ENCODE data around the gene LHX1. TPM values are rescaled to one million over a fixed set of nuclear protein-coding genes. Genes with fewer than 3 reads are reported as not detected.
A peak's percentile ranks its signal among the peaks of the same experiment; 100 is the strongest.

LHX1 gene
- polyA plus RNA-seq, 1 of the 3 experiments (the other 2 are of a cell fraction) = not detected

DNA sequence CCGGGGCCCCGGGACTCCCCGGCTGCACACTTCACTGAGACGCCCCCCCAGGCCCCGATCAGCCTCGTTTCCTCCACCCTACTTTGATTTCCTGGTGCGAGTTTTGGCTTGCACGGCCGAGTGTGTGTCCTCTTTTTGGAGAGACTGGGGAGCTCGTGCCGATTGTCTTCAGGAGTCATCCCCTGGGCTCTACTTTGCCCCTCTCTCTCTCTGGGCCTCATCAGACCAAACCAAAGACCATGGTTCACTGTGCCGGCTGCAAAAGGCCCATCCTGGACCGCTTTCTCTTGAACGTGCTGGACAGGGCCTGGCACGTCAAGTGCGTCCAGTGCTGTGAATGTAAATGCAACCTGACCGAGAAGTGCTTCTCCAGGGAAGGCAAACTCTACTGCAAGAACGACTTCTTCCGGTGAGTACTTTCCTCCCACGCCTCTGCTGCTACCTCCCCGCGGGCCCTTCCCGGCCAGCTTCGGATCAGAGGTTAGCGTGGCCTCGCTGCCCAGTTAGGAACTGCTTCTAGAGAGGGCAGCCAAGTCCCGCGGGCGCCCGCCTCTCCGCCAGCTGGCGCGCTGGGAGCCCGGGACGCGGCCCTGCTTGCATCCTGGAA is 787 bp downstream of the LHX1 start:
- H3K4me2 ChIP-seq = peak overlapping the region; percentile 57; the same call in 1 of the 2 replicates
- H3K36me3 ChIP-seq (replicated peaks in 1 of 2; ENCODE audit: control insufficient read depth in 1 of 2, insufficient read depth in 2 of 2, low read length in 1 of 2) = no peaks in the 10 kb centered on the region
- H3K9me2 ChIP-seq = no peaks in the 10 kb centered on the region
- TF ChIP-seq TCF12 (IDR thresholded peaks at IDR 0.05) = no peak
- TF ChIP-seq YY1 (IDR thresholded peaks at IDR 0.05; ENCODE audit: low read depth) = no peak
- TF ChIP-seq REST (IDR thresholded peaks at IDR 0.05; ENCODE audit: low read depth, low read length) = peak; percentile 81
- no peak for TF ChIP-seq MXI1 (IDR thresholded peaks at IDR 0.05; ENCODE audit: low read depth, low read length)
- TF ChIP-seq POLR2AphosphoS5 (IDR thresholded peaks at IDR 0.05; ENCODE audit: low read depth, low read length) = no peak
- TF ChIP-seq SIN3A (IDR thresholded peaks at IDR 0.05; ENCODE audit: borderline replicate concordance, low read depth, low read length) = no peak
- WGBS (ENCODE audit: low lambda C conversion rate) = 34% methylated on average over 26 of the region's 36 CpGs
- H4K20me1 ChIP-seq (ENCODE audit: insufficient read depth) = peaks cover 29% of the 10 kb centered on the region
- no peaks in the 10 kb centered on the region for H3K9me3 ChIP-seq
- ChIA-PET POLR2A (no interaction called here), CTCF (interaction anchor here (0.7 to 4.1 kb wide), 9 partner anchors 13 to 337 kb away, joined by 3 to 27 read pairs (median 4); partner anchors contain the start of gene MRM1)
- H3K4me3 ChIP-seq (ENCODE audit: low read depth in 2 of 2, low read length in 1 of 2) = no peak overlapping the region
- no peaks in the 10 kb centered on the region for H3K79me2 ChIP-seq (ENCODE audit: insufficient read depth)
- DNase-seq = peak; percentile 69
- no peak overlapping the region for H3K9ac ChIP-seq
- H3K27ac ChIP-seq (ENCODE audit: low read depth in 2 of 2, low read length in 1 of 2) = no peak overlapping the region
- no peak overlapping the region for H2AFZ ChIP-seq (ENCODE audit: low read depth)
- peaks cover 99% of the 10 kb centered on the region for H3K27me3 ChIP-seq (ENCODE audit: insufficient read depth)
- H3K4me1 ChIP-seq (ENCODE audit: control insufficient read depth in 1 of 2, insufficient read depth in 2 of 2, low read depth in 1 of 2, low read length in 1 of 2) = peaks cover 0 to 32% of the 10 kb centered on the region in 2 experiments; a peak in 2 of 4 replicates
- peaks cover 7% of the 10 kb centered on the region for H3F3A ChIP-seq (replicated peaks; ENCODE audit: insufficient read depth)

DNA sequence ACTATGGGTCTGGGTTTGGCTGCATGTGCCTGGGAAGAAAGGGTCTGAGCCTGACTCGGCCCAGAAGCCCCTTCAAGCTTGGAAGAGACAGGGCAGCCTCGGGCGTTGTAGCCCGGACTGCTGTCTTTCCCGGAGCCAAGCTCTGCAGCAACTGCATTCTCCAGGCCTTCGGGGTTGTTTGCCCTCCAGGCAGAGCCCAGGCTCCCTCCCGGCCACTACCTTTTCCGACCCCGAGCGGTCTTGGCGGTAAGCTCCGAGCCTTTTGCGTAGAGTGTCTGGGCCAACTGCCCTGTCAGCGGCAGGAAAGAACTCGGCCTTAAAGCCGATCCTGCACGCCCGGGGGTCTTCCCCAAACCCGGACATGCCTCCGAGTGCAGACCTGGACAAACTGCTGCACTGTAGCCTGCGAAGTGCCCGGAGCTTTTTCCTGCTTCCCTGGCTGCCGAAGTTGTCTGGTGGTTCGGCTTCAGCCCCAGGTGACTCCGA is 1.3 kb downstream of the LHX1 start:
- Histone ChIP-seq H3K9me2 (no peaks in the 10 kb centered on the region), H3K9me3 (no peaks in the 10 kb centered on the region), H4K20me1 (ENCODE audit: insufficient read depth) (peaks cover 29% of the 10 kb centered on the region), H3K4me1 (ENCODE audit: control insufficient read depth in 1 of 2, insufficient read depth in 2 of 2, low read depth in 1 of 2, low read length in 1 of 2) (peaks cover 0 to 32% of the 10 kb centered on the region in 2 experiments; a peak in 2 of 4 replicates), H3K79me2 (ENCODE audit: insufficient read depth) (no peaks in the 10 kb centered on the region), H3K27me3 (ENCODE audit: insufficient read depth) (peaks cover 99% of the 10 kb centered on the region), H3K9ac (no peak overlapping the region), H3K4me2 (no peak overlapping the region), H3K4me3 (ENCODE audit: low read depth in 2 of 2, low read length in 1 of 2) (no peak overlapping the region; a peak in 1 of 4 replicates), H3F3A (replicated peaks; ENCODE audit: insufficient read depth) (peaks cover 7% of the 10 kb centered on the region), H2AFZ (ENCODE audit: low read depth) (no peak overlapping the region), H3K36me3 (replicated peaks in 1 of 2; ENCODE audit: control insufficient read depth in 1 of 2, insufficient read depth in 2 of 2, low read length in 1 of 2) (no peaks in the 10 kb centered on the region), H3K27ac (ENCODE audit: low read depth in 2 of 2, low read length in 1 of 2) (no peak overlapping the region)
- ChIA-PET CTCF (interaction anchor here (0.7 to 4.1 kb wide), 6 partner anchors 8 to 336 kb away, joined by 3 to 27 read pairs (median 4); no protein-coding TSS in a partner anchor), POLR2A (no interaction called here)
- no peak for DNase-seq
- TF ChIP-seq NFIC (IDR thresholded peaks at IDR 0.05; ENCODE audit: borderline replicate concordance) (no peak), EZH2phosphoT487 (IDR thresholded peaks at IDR 0.05; ENCODE audit: borderline replicate concordance, low read depth) (peak; percentile 66; the same call in 1 of the 2 replicates)
- WGBS (ENCODE audit: low lambda C conversion rate) = 10% methylated on average over 18 of the region's 25 CpGs
